Cardiac muscle cell (in vitro differentiated cells and primary cell): ENCODE measurements around the gene TAOK3. TPM values are rescaled to one million over a fixed set of nuclear protein-coding genes. Genes with fewer than 3 reads are reported as not detected.

ENCODE experiments used
- DNase-seq, 2 donors: peaks; one replicate each; pipeline versions ENCODE4 v3.0.0 to v3.0.0-alpha.2; 2010 to 2017; ENCODE audit warnings: low read depth in 1 of 2, low spot score in 1 of 2
- H3K27ac ChIP-seq: fragments of 200-600 bp; sonication (generic); 2 replicates; pipeline ENCODE4 v1.5.1; 2016
- H3K27me3 ChIP-seq: fragments of 200-600 bp; sonication (generic); 2 replicates; pipeline ENCODE4 v1.6.0; 2016; ENCODE audit warnings: control low read depth
- H3K36me3 ChIP-seq: fragments of 200-600 bp; sonication (generic); 2 replicates; pipeline ENCODE4 v1.5.1; 2016; ENCODE audit warnings: control low read depth
- H3K4me1 ChIP-seq: fragments of 200-600 bp; sonication (generic); 2 replicates; pipeline ENCODE4 v1.8.1; 2017; ENCODE audit warnings: low read depth, mild to moderate bottlenecking, mixed run types
- H3K4me3 ChIP-seq: fragments of 200-600 bp; sonication (generic); 2 replicates; pipeline ENCODE4 v1.5.1; 2016; ENCODE audit warnings: mild to moderate bottlenecking
- H3K9me3 ChIP-seq: fragments of 200-600 bp; sonication (generic); 2 replicates; pipeline ENCODE4 v1.5.1; 2017; ENCODE audit warnings: low read depth, mild to moderate bottlenecking, control low read depth
- polyA plus RNA-seq: library from polyadenylated mRNA; unstranded; fragments of >200 nt; fragmentation: Nextera tagmentation; extraction: Ambion mirVana; gene quantifications from 2 replicates; pipeline ENCODE4 v1.2.1, GENCODE V29; 2016
- total RNA-seq: library from RNA; depleted of rRNA; stranded (reverse); fragments of >200 nt; gene quantifications from 2 replicates; pipeline ENCODE4 v1.2.3, GENCODE V29; 2016
- TF ChIP-seq, protein P1 (sequence below): IDR thresholded peaks from 2 replicates; pipeline ENCODE4 v1.5.1; 2012; ENCODE audit warnings: low read depth, mild to moderate bottlenecking, low read length

Gene TAOK3
- total and polyA plus RNA-seq, 2 experiments from 2014 or later = 10.5 to 13.9 TPM

DNA sequence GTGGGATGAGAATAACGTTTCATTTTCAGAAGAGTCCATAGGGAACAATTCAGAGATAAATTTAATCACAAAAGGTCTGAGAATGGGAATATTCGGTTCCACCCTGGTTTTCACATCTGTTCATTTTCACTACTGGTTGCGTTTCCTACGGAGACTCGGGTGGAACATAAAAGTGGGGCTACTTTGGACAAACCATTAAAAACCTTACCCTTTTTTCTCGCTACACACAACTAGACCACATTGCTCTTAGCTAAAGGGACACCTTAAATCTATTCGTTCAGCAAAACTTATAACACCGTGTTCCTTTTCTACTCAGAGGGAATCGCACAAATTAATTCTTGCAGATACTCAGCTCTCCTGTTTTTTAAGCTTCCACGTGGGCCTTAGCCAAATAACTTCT is 2.6 kb upstream of the TAOK3 start:
- H3K27ac ChIP-seq = peak overlapping the region; percentile 18
- H3K36me3 ChIP-seq = peaks cover 8% of the 10 kb centered on the region
- no peaks in the 10 kb centered on the region for H3K27me3 ChIP-seq
- no peak for DNase-seq
- no peaks in the 10 kb centered on the region for H3K9me3 ChIP-seq
- H3K4me1 ChIP-seq = peaks cover 15% of the 10 kb centered on the region
- TF ChIP-seq, protein P1, sequence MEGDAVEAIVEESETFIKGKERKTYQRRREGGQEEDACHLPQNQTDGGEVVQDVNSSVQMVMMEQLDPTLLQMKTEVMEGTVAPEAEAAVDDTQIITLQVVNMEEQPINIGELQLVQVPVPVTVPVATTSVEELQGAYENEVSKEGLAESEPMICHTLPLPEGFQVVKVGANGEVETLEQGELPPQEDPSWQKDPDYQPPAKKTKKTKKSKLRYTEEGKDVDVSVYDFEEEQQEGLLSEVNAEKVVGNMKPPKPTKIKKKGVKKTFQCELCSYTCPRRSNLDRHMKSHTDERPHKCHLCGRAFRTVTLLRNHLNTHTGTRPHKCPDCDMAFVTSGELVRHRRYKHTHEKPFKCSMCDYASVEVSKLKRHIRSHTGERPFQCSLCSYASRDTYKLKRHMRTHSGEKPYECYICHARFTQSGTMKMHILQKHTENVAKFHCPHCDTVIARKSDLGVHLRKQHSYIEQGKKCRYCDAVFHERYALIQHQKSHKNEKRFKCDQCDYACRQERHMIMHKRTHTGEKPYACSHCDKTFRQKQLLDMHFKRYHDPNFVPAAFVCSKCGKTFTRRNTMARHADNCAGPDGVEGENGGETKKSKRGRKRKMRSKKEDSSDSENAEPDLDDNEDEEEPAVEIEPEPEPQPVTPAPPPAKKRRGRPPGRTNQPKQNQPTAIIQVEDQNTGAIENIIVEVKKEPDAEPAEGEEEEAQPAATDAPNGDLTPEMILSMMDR = no peak
- peak overlapping the region; percentile 93 for H3K4me3 ChIP-seq

DNA sequence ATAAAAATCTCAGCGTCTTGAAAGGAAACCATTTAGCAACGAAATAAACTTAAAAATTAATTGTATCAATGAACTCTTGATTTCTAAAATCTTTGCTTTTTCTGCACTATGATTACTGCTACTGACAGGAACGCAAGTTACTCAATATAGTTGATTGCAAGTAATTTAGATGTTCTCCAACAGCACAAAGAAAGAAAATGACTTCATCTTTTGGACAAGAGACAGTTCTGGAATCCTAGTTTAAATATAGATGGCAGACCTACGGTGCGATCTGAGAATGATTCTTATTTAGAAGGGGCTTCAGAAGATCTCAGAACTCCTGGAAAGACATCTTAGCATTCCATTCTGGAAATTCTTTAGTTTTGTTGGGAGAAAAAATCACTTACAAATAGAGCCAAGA is 2.2 kb upstream of the TAOK3 start:
- H3K27ac ChIP-seq = no peak overlapping the region
- TF ChIP-seq, protein P1 = no peak

DNA sequence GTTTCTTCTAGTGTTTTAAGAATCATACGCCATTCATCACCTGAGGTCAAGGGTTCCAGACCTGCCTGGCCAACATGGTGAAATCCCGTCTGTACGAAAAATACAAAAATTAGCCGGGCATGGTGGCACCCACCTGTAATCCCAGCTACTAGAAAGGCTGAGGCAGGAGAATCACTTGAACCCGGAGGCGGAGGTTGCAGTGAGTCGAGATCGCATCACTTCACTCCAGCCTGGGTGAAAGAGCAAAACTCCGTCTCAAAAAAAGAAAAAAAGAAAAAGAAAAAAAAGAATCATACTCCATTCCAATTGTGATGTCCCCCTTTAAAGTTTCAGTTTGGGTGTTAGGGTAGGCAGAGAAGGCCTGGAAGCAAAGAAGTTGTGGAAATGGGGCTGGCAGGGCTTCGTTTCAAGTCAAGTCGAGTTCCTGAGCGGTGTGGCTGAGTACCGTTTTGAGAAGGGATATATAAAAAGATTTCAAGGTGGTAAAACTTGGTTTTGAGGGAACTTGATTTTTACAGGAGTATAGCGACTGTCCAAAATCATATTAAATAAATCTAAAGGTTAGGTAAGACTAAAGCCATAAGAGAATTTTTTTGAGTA is 1.5 kb upstream of the TAOK3 start:
- no peak overlapping the region for H3K27ac ChIP-seq
- TF ChIP-seq, protein P1 = no peak
- H3K4me3 ChIP-seq = no peak overlapping the region
- peaks cover 15% of the 10 kb centered on the region for H3K4me1 ChIP-seq
- H3K36me3 ChIP-seq = no peaks in the 10 kb centered on the region
- H3K9me3 ChIP-seq = no peaks in the 10 kb centered on the region
- DNase-seq = no peak
- no peaks in the 10 kb centered on the region for H3K27me3 ChIP-seq

More for the DNA sequence above, 2.2 kb upstream of the TAOK3 start:
- Histone ChIP-seq H3K4me1 (peaks cover 15% of the 10 kb centered on the region), H3K9me3 (no peaks in the 10 kb centered on the region), H3K36me3 (peaks cover 4% of the 10 kb centered on the region), H3K27me3 (no peaks in the 10 kb centered on the region), H3K4me3 (no peak overlapping the region)
- no peak for DNase-seq

DNA sequence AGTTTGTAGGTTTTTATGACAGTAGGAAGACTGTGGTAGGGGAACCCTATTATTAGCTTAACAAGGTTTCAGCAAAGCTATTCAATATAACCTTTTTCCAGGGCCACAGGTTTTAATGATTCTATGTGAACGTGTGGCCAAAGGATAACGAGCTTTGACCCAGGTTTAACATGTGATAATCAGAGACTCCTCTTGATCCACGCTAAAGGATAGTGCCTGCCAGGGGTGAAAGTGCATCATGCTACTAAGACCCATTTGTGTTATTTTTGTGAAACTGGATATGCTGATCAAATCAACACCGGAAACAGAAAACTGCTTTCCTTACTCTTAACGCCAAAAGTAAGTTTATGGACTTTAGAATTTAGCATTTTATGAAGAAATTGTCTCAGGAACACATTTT is 909 bp upstream of the TAOK3 start:
- no peaks in the 10 kb centered on the region for H3K36me3 ChIP-seq
- H3K27me3 ChIP-seq = no peaks in the 10 kb centered on the region
- peak overlapping the region; percentile 65 for H3K4me3 ChIP-seq
- TF ChIP-seq, protein P1 = no peak
- no peak for DNase-seq
- peak overlapping the region; percentile 61 for H3K27ac ChIP-seq
- H3K4me1 ChIP-seq = peaks cover 15% of the 10 kb centered on the region
- no peaks in the 10 kb centered on the region for H3K9me3 ChIP-seq

DNA sequence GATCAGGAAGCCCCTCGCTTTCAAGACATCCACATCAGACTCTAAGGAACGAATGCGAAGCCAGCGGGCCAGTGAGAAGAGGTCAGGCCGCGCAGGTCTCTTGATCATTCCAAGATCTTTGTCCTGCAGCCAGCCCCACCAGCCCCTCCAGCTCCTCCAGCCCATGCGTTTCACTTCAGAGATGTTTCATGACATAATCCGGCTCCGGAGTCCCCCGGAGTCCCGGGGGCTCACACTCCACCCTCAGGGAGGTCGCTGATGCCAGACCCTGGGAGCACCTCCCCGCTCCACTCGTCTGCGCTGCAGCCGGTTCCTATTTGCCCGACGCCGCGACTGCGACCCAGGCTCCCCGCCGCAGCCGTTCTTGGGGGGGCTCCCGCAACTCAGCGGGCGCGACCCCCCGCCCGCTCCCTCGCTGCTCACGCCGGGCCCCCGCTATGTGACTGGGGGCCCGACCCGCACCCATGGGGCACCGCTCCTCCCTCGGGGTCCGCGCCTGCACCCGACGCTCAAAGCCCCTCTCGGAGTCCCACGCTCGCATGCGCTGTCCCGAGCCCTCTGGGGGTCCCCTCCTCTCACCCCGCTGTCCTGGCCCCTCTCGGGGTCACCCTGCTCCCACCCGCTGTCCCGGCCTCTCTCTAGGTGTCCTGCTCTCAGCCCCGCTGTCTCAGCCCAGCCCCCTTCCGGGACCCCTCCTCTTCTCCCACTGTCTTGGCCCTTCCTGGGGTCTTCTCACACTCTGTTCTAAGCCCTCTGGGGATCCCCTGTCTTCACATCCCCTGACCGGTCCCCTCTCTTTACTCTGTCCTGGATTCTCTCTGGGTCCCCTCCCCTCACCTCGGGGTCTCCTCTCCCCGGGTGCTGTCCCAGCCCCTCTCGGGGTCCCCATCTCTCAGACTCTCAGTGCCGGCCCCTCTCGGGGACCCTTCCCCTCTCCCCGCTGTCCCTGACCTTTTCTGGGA is 1.1 kb downstream of the TAOK3 start:
- H3K27ac ChIP-seq = no peak overlapping the region
- H3K4me3 ChIP-seq = peak overlapping the region; percentile 54
- no peaks in the 10 kb centered on the region for H3K9me3 ChIP-seq
- peak in 1 of 2 donors; percentile 41 for DNase-seq
- H3K4me1 ChIP-seq = peaks cover 8% of the 10 kb centered on the region
- no peaks in the 10 kb centered on the region for H3K27me3 ChIP-seq
- H3K36me3 ChIP-seq = no peaks in the 10 kb centered on the region
- TF ChIP-seq, protein P1 = no peak
